NCI-H2107 treated with DMSO at 0.1 percent for 48 hours (cell line): ENCODE data around the gene CHST11.
"Not testable (repeated sequence)": the region's sequence is repeated elsewhere in the genome, so short reads cannot be mapped to it uniquely, and the experiment has no call there.

ENCODE experiments used
- DNase-seq: peaks from one replicate; lab custom pipeline; 2025; ENCODE audit not compliant: unreplicated experiment; lab: John Stamatoyannopoulos, UW

CHST11 gene

GRCh38 chr12:104522985-104523722 lies 66.4 kb downstream of the CHST11 start:
- DNase-seq: no peak

DNA sequence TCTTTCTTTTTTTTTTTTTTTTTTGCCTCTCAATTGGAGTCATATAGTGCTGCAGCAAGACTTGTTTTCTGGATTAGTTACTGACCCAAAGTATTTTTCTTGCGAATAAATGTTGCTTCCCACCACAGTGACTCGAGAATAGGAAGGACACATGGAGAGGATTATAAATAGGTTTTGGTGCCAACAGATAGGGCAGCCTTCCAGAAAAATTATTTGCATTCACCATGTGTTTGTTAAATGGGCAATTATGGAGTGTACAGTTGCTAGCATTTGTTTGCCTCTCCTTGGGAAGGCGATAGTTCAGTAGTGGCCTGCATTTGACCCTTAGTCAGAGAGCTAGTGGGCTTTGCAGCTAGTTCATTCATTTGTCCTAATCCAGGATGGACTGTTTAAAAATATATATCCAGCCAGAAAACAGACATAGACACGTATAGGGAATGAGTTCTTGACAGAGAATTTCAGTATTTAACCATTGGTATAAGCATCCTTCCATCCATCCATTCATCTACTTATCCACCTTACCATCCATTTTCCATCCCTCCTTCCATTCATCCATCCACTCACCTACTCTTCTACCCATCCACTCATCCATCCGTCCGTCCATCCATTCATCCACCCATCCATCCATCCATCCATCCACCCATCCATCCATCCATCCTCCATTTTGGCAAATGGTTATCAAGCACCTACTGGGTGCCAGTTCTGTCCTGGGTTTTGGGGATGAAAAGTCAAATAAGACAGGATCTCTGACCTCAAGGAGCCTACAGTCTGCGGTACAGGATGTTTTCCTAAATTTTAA lies 67.5 kb downstream of the CHST11 start:
- no peak for DNase-seq

- no peak for DNase-seq
These were observed 69.6 kb downstream of the CHST11 start for GRCh38 chr12:104526320-104526719.

DNA sequence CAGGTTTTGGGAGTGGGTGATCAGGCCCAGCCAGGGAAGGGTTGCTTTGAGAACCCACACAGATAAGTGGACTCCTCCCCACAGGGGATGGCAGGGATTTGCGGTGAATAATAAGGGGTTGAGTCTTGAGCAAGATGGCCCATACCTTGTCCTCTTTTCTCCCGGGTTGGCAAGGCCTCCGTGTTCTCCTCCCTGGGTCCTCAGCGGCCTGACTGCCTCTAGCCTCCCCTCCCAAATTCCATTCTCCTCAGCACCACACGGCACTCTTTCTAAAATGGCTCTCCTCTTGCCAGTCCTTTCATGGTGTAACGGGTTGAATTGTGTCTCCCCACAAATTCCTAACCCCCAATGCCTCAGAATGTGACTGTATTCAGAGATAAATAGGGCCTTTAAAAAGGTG lies 70.0 kb downstream of the CHST11 start:
- DNase-seq: no peak

DNA sequence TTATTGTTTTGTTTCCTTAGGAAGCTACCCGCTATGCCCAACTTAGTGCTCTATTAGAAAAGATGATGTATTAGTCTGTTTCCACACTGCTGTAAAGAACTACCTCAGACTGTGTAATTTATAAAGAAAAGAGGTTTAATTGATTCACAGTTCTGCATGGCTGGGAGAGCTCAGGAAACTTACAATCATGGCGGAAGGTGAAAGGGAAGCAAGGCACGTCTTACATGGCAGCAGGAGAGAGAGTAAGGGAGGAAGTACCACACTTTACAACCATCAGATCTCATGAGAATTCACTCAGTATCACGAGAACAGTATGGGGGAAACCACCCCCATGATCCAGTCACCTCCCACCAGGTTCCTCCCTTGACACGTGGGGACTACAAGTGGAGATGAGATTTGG lies 70.9 kb downstream of the CHST11 start:
- DNase-seq: not testable (repeated sequence)

GRCh38 chr12:104529130-104529874 lies 72.6 kb downstream of the CHST11 start:
- DNase-seq: no peak

DNA sequence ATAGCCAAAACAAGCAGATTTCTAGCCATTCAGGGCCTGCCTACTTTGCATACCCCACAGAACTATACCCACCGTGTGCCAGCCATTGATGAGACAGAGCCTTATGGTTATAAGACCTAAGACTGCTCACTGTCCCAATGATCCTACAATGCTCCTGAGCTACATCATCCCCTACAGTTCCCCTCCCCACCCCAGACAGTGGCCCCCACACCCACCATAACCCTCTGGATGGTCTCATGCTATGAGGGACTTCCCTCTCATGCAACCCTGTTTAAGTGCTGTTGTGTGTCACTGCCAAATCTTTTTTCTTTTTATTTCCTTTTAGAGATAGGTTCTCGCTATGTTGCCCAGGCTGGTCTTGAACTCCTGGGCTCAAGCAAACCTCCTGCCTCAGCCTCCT lies 75.9 kb downstream of the CHST11 start:
- DNase-seq: no peak

GRCh38 chr12:104533134-104533533 lies 76.4 kb downstream of the CHST11 start:
- DNase-seq: no peak

GRCh38 chr12:104534162-104534856 lies 77.6 kb downstream of the CHST11 start:
- DNase-seq: no peak

DNA sequence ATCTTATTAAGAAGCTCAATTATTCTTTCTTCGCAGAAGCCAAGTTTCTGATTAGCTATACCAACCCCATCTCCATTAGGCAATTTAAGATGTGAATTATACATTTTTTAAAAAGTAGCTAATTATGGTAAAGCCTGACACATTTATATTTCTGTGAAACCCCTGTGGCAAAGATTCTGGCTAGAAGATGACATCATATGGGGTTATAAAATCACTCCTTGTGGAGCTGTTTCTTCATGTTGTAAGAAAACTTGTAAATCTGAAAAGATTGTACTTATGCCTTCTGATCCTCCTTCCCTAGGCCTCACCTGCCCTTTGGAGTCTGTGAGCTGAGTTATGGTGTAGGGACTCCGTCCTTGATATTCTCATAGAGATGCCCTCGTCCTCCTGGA lies 78.1 kb downstream of the CHST11 start:
- DNase-seq: no peak

- DNase-seq: no peak
These were observed 78.6 kb downstream of the CHST11 start for GRCh38 chr12:104535369-104535768.

GRCh38 chr12:104536841-104537240 lies 80.1 kb downstream of the CHST11 start:
- DNase-seq: no peak

DNA sequence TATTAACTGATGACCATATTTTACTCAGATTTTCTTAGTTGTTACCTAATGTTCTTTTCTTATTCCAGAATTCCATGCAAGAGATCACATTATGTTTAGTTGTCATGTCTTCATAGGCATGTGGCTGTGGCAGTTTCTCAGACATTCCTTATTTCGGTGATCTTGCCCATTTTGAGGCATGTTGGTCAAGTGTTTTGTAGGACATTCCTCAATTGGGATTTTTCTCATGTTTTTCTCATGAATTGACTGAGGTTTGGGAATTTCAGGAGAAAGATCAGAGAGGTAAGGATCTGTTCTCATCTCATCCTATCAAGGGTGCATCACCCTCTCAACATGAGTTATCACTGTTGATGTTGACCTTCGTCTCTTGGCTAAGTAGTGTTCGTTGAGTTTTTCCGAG lies 81.3 kb downstream of the CHST11 start:
- no peak for DNase-seq

GRCh38 chr12:104538891-104539462 lies 82.2 kb downstream of the CHST11 start:
- no peak for DNase-seq

DNA sequence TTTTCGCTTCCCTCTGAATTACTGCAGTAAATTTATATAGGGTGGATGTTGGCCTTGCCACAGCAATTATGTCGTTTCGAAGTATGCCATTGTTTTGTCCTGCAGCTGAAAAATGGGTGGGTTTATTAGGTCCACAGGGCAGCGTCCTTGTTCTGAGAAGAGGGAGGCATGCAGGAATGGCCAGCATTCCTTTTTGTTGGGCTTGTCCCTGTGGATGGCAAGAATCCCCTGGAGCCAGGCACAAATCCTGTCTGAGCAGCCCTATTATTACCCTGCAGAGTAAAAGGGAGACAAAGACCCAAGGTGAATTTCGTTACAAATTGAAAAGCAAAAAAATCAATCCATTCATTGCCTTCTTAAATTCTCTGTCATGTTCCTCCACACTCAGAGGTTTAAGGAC lies 88.1 kb downstream of the CHST11 start:
- no peak for DNase-seq

DNA sequence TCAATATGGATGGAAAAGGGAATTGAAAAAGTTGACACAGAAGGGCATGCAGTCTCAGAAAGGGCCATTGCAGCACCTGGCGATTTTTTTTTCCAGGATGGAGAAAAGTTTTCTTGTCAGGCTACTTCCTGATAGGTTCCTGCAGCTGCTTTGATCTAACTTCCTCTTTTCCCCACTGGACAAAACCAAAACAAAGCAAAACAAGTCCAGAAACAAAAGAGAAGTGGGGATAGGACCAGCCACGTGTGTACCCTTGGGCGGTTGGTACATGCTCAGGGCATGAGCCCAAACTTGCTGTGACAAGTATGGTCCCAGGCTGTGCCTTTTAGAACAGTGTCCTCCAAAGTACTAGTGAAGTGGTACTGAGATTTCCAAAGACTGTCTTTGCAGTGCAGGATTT lies 89.8 kb downstream of the CHST11 start:
- DNase-seq: no peak

GRCh38 chr12:104547235-104547634 lies 90.5 kb downstream of the CHST11 start:
- no peak for DNase-seq

DNA sequence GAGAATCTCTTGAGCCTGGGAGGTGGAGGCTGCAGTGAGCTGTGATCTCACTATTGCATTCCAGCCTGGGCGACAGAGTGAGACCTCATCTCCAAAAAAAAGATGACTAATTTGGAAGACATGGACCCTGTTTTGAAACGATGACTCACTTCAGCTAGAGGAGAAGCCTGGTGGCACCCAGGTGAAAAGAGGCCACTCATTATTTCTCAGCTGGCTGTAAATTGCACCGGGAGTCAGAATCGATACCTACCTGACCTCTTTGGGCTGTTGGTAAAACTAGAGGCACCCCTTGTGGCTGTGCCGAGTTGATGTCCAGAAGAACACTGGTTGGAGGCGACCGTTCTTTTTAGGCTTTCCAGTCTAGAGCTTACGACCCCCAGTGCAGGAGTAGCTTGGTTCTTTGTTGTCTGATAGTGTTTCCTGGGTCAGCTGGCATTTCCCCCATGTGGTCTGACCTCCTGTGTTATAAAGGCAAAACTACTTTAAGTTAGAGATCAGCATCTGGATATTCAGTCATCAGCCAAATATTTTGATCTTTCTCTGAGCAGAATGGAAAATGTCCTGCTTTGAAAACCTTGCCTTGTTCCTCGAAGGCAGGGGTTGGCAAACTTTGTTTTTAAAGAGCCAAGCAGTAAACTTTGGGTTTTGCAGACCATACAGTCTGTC lies 93.2 kb downstream of the CHST11 start:
- no peak for DNase-seq

GRCh38 chr12:104551313-104551931 lies 94.7 kb downstream of the CHST11 start:
- DNase-seq: no peak

GRCh38 chr12:104553421-104553820 lies 96.7 kb downstream of the CHST11 start:
- no peak for DNase-seq
